Fibroblast of the aortic adventitia (primary cell): ENCODE results near the gene HSF2BP. TPM values are rescaled to one million over a fixed set of nuclear protein-coding genes. Genes with fewer than 3 reads are reported as not detected.

ENCODE experiments used
- DNase-seq: peaks from one replicate; pipeline ENCODE4 v3.0.0-alpha.2; 2010; ENCODE audit warnings: low read depth
- H3K4me3 ChIP-seq: 2 replicates; pipeline ENCODE4 v1.5.1; 2011; ENCODE audit warnings: low read depth, mild to moderate bottlenecking, control low read depth, low read length, moderate library complexity
- CTCF ChIP-seq: IDR thresholded peaks from 2 replicates; pipeline ENCODE4 v1.5.1; 2011; ENCODE audit warnings: mild to moderate bottlenecking, low read length, control low read depth, inconsistent platforms; ENCODE audit not compliant: insufficient read depth
- total RNA-seq: library from RNA; depleted of rRNA; stranded (reverse); fragments of >200 nt; gene quantifications from 2 replicates; pipeline ENCODE4 v1.2.3, GENCODE V29; 2012; ENCODE audit warnings: low replicate concordance

Gene HSF2BP
- total RNA-seq, 1 donor, result 2.3 TPM

- no peak overlapping the region for H3K4me3 ChIP-seq
- TF ChIP-seq CTCF, result no peak
- DNase-seq, result no peak
Observed at GRCh38 chr21:43632373-43632905, 26.8 kb downstream of the HSF2BP start.

GRCh38 chr21:43631411-43632107 lies 27.7 kb downstream of the HSF2BP start:
- H3K4me3 ChIP-seq, result no peak overlapping the region
- no peak for TF ChIP-seq CTCF
- no peak for DNase-seq

GRCh38 chr21:43627527-43627926 lies 31.8 kb downstream of the HSF2BP start:
- no peak for TF ChIP-seq CTCF
- no peak for DNase-seq
- no peak overlapping the region for H3K4me3 ChIP-seq

GRCh38 chr21:43626390-43626789 lies 32.9 kb downstream of the HSF2BP start:
- DNase-seq, result no peak
- no peak for TF ChIP-seq CTCF
- H3K4me3 ChIP-seq, result no peak overlapping the region

- no peak for TF ChIP-seq CTCF
- no peak overlapping the region for H3K4me3 ChIP-seq
- DNase-seq, result no peak
Observed at GRCh38 chr21:43624339-43624738, 34.9 kb downstream of the HSF2BP start.

- H3K4me3 ChIP-seq, result no peak overlapping the region
- no peak for DNase-seq
- TF ChIP-seq CTCF, result no peak
Observed at GRCh38 chr21:43623588-43623987, 35.7 kb downstream of the HSF2BP start.

GRCh38 chr21:43622796-43623195 lies 36.5 kb downstream of the HSF2BP start:
- DNase-seq, result no peak
- H3K4me3 ChIP-seq, result no peak overlapping the region
- no peak for TF ChIP-seq CTCF
